Measurements from ENCODE around the gene LMNTD1. TPM values are rescaled to one million over a fixed set of nuclear protein-coding genes. Genes with fewer than 3 reads are reported as not detected.

Gene LMNTD1
- polyA plus RNA-seq, 1 of the 3 experiments (the other 2 are of a cell fraction) = 0.20 TPM

- peak overlapping the region; percentile 10 to 87; a peak in 2 of 4 replicates for H3K27ac ChIP-seq (ENCODE audit: low read depth in 2 of 2, low read length in 1 of 2)
- H2AFZ ChIP-seq (ENCODE audit: low read depth) = no peak overlapping the region
- TF ChIP-seq IRF3 (IDR thresholded peaks at IDR 0.05; ENCODE audit: low read depth, low read length) = no peak
- no peak for TF ChIP-seq ELF1 (IDR thresholded peaks at IDR 0.05)
- no peak for TF ChIP-seq ZBTB33 (IDR thresholded peaks at IDR 0.05; ENCODE audit: borderline replicate concordance, low read depth)
- TF ChIP-seq USF2 (IDR thresholded peaks at IDR 0.05; ENCODE audit: borderline replicate concordance, low read depth, low read length) = no peak
- no peak for TF ChIP-seq GABPA (IDR thresholded peaks at IDR 0.05; ENCODE audit: low read depth)
- TF ChIP-seq NRF1 (IDR thresholded peaks at IDR 0.05; ENCODE audit: low read depth, low read length) = no peak
- TF ChIP-seq EP300 (IDR thresholded peaks at IDR 0.05; ENCODE audit: borderline replicate concordance in 1 of 2, low read depth in 1 of 2, low read length in 1 of 2) = no peak
- TF ChIP-seq JUND (IDR thresholded peaks at IDR 0.05) = no peak
- TF ChIP-seq RXRA (IDR thresholded peaks at IDR 0.05; ENCODE audit: borderline replicate concordance, low read depth) = no peak
- TF ChIP-seq USF1 (IDR thresholded peaks at IDR 0.05; ENCODE audit: borderline replicate concordance, low read depth) = no peak
- no peak for TF ChIP-seq REST (IDR thresholded peaks at IDR 0.05; ENCODE audit: low read depth, low read length)
- no peak for TF ChIP-seq GATA2 (CRISPR knock-in tag; IDR thresholded peaks at IDR 0.05)
- no peak for TF ChIP-seq MXI1 (IDR thresholded peaks at IDR 0.05; ENCODE audit: low read depth, low read length)
- TF ChIP-seq MEF2A (IDR thresholded peaks at IDR 0.05; ENCODE audit: borderline replicate concordance, low read depth) = no peak
- no peak for TF ChIP-seq PBX3 (IDR thresholded peaks at IDR 0.05)
- no peak for TF ChIP-seq RAD21 (IDR thresholded peaks at IDR 0.05; ENCODE audit: low read length)
- TF ChIP-seq TCF12 (IDR thresholded peaks at IDR 0.05) = no peak
- TF ChIP-seq FOXJ3 (CRISPR knock-in tag; IDR thresholded peaks at IDR 0.05) = no peak
- no peak for TF ChIP-seq EZH2phosphoT487 (IDR thresholded peaks at IDR 0.05; ENCODE audit: borderline replicate concordance, low read depth)
- ChIA-PET CTCF (interaction anchor here (0.6 to 2.3 kb wide), 5 partner anchors 8 to 394 kb away, joined by 3 to 9 read pairs (median 3); no protein-coding TSS in a partner anchor), POLR2A (no interaction called here)
- no peak overlapping the region for H3K4me3 ChIP-seq (ENCODE audit: low read depth in 2 of 2, low read length in 1 of 2)
- no peaks in the 10 kb centered on the region for H3K36me3 ChIP-seq (replicated peaks in 1 of 2; ENCODE audit: control insufficient read depth in 1 of 2, insufficient read depth in 2 of 2, low read length in 1 of 2)
- WGBS (ENCODE audit: low lambda C conversion rate) = 47% methylated on average over 5 of the region's 5 CpGs
- no peaks in the 10 kb centered on the region for H4K20me1 ChIP-seq (ENCODE audit: insufficient read depth)
- no peaks in the 10 kb centered on the region for H3K9me2 ChIP-seq
- H3F3A ChIP-seq (replicated peaks; ENCODE audit: insufficient read depth) = no peaks in the 10 kb centered on the region
- H3K9ac ChIP-seq = no peak overlapping the region
- H3K4me1 ChIP-seq (ENCODE audit: control insufficient read depth in 1 of 2, insufficient read depth in 2 of 2, low read depth in 1 of 2, low read length in 1 of 2) = peaks cover 0 to 25% of the 10 kb centered on the region in 2 experiments; a peak in 3 of 4 replicates
- DNase-seq = no peak
- H3K9me3 ChIP-seq = no peaks in the 10 kb centered on the region
- no peaks in the 10 kb centered on the region for H3K79me2 ChIP-seq (ENCODE audit: insufficient read depth)
- no peaks in the 10 kb centered on the region for H3K27me3 ChIP-seq (ENCODE audit: insufficient read depth)
- peak overlapping the region; percentile 23; the same call in 1 of the 2 replicates for H3K4me2 ChIP-seq
Measured at GRCh38 chr12:25584596-25584995, 31.5 kb upstream of the LMNTD1 start.
